HepG2 (cell line): Measurements from ENCODE around the gene NSMCE1. TPM values are rescaled to one million over a fixed set of nuclear protein-coding genes. Genes with fewer than 3 reads are reported as not detected.

Experiments
- ARID4A ChIP-seq: sonication (generic); formaldehyde crosslinking; IDR thresholded peaks from 2 replicates; pipeline ENCODE4 v1.5.0; 2020; ENCODE audit warnings: mild to moderate bottlenecking, missing genetic modification reagents, borderline replicate concordance
- ELF3 ChIP-seq: IDR thresholded peaks from 2 replicates; pipeline ENCODE4 v1.6.1; 2016; ENCODE audit warnings: missing genetic modification reagents, missing compliant biosample characterization
- FOXK2 ChIP-seq: fragments of 450-650 bp; IDR thresholded peaks from 2 replicates; pipeline ENCODE4 v1.6.1; 2016
- GTF3A ChIP-seq: sonication (generic); formaldehyde crosslinking; conservative IDR thresholded peaks from 2 replicates; pipeline ENCODE4 v1.4.0; 2020; ENCODE audit warnings: mild to moderate bottlenecking, missing genetic modification reagents
- NKX3-1 ChIP-seq: sonication (generic); formaldehyde crosslinking; IDR thresholded peaks from 2 replicates; pipeline ENCODE4 v1.5.0; 2020; ENCODE audit warnings: missing genetic modification reagents
- SAP130 ChIP-seq: IDR thresholded peaks from 2 replicates; pipeline ENCODE4 v1.6.1; 2016; ENCODE audit warnings: low read depth
- TBP ChIP-seq: sonication (generic); formaldehyde crosslinking; IDR thresholded peaks from 2 replicates; pipeline ENCODE4 v1.5.0; 2020; ENCODE audit warnings: missing genetic modification reagents
- TEAD3 ChIP-seq: optimal IDR thresholded peaks from 2 replicates; pipeline ENCODE3; 2016; ENCODE audit warnings: borderline replicate concordance
- YEATS2 ChIP-seq: sonication (generic); formaldehyde crosslinking; IDR thresholded peaks from 2 replicates; pipeline ENCODE4 v1.4.0; 2020; ENCODE audit warnings: missing genetic modification reagents, borderline replicate concordance
- YY1 ChIP-seq: IDR thresholded peaks from 2 replicates; pipeline ENCODE4 v1.6.1; 2011; ENCODE audit warnings: low read length, low read depth, moderate library complexity, mild to moderate bottlenecking; ENCODE audit not compliant: insufficient read depth, insufficient replicate concordance
- ZNF558 ChIP-seq: sonication (generic); formaldehyde crosslinking; IDR thresholded peaks from 2 replicates; pipeline ENCODE4 v1.9.0; 2022; ENCODE audit warnings: mild to moderate bottlenecking, missing genetic modification reagents, borderline replicate concordance
- ZNF891 ChIP-seq: sonication (generic); formaldehyde crosslinking; IDR thresholded peaks from 2 replicates; pipeline ENCODE4 v1.5.0; 2020; ENCODE audit warnings: mild to moderate bottlenecking, missing genetic modification reagents
- polyA plus RNA-seq, 8 experiments: library from polyadenylated mRNA; depleted of rRNA in 3 of 8; stranded (reverse) in 7 of 8; unstranded in 1 of 8; fragments of >200 nt; fragmentation: Illumina TruSeq in 4 of 8; extraction: Trizol in 4 of 8; gene quantifications; 2 replicates each; pipeline versions ENCODE4 v1.2.1 to v1.2.3, GENCODE V29; 2011 to 2016; ENCODE audit warnings: low read depth in 4 of 8, missing spikeins in 1 of 8, mixed read lengths in 1 of 8; ENCODE audit not compliant: insufficient read depth in 1 of 8
- total RNA-seq, 5 experiments: library from RNA; depleted of rRNA; stranded (reverse); fragments of >200 nt; fragmentation: Illumina TruSeq; extraction: Trizol; gene quantifications; 2 replicates each; pipeline ENCODE4 v1.2.3, GENCODE V29; 2016; ENCODE audit warnings: low read depth in 1 of 5
- TF ChIP-seq, protein P1 (sequence below): sonication (generic); formaldehyde crosslinking; IDR thresholded peaks from 2 replicates; pipeline ENCODE4 v1.4.0; 2020; ENCODE audit warnings: missing genetic modification reagents
- TF ChIP-seq, protein P2 (sequence below): sonication (generic); formaldehyde crosslinking; IDR thresholded peaks from 2 replicates; pipeline ENCODE4 v1.8.0; 2022; ENCODE audit warnings: mild to moderate bottlenecking, missing genetic modification reagents, borderline replicate concordance
- TF ChIP-seq, protein P3 (sequence below): sonication (generic); formaldehyde crosslinking; IDR thresholded peaks from 2 replicates; pipeline ENCODE4 v1.8.1; 2023; ENCODE audit warnings: missing genetic modification reagents, inconsistent platforms, borderline replicate concordance

Gene NSMCE1
- total and polyA plus RNA-seq, 2 of the 13 experiments (the other 11 are each of a cell fraction or from before 2014, with no cell fraction given), result 42.7 to 52.9 TPM

- TF ChIP-seq, protein P1, sequence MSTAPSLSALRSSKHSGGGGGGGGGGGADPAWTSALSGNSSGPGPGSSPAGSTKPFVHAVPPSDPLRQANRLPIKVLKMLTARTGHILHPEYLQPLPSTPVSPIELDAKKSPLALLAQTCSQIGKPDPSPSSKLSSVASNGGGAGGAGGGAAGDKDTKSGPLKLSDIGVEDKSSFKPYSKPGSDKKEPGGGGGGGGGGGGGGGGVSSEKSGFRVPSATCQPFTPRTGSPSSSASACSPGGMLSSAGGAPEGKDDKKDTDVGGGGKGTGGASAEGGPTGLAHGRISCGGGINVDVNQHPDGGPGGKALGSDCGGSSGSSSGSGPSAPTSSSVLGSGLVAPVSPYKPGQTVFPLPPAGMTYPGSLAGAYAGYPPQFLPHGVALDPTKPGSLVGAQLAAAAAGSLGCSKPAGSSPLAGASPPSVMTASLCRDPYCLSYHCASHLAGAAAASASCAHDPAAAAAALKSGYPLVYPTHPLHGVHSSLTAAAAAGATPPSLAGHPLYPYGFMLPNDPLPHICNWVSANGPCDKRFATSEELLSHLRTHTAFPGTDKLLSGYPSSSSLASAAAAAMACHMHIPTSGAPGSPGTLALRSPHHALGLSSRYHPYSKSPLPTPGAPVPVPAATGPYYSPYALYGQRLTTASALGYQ (CRISPR knock-in tag), result no peak
- TF ChIP-seq ELF3 (CRISPR knock-in tag) (0 out of 2 replicates have a peak, but pooled peaks have one; percentile 20), FOXK2 (no peak), YEATS2 (CRISPR knock-in tag) (0 out of 2 replicates have a peak, but pooled peaks have one; percentile 16), NKX3-1 (CRISPR knock-in tag) (no peak), ZNF891 (CRISPR knock-in tag) (no peak), ARID4A (CRISPR knock-in tag) (no peak), TEAD3 (CRISPR knock-in tag) (peak; percentile 38), YY1 (no peak), SAP130 (CRISPR knock-in tag) (0 out of 2 replicates have a peak, but pooled peaks have one; percentile 15), ZNF558 (CRISPR knock-in tag) (no peak), TBP (CRISPR knock-in tag) (no peak), GTF3A (CRISPR knock-in tag) (no peak)
- TF ChIP-seq, protein P2, sequence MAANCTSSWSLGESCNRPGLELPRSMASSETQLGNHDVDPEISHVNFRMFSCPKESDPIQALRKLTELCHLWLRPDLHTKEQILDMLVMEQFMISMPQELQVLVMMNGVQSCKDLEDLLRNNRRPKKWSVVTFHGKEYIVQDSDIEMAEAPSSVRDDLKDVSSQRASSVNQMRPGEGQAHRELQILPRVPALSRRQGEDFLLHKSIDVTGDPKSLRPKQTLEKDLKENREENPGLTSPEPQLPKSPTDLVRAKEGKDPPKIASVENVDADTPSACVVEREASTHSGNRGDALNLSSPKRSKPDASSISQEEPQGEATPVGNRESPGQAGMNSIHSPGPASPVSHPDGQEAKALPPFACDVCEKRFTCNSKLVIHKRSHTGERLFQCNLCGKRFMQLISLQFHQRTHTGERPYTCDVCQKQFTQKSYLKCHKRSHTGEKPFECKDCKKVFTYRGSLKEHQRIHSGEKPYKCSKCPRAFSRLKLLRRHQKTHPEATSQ, result no peak
- TF ChIP-seq, protein P3, sequence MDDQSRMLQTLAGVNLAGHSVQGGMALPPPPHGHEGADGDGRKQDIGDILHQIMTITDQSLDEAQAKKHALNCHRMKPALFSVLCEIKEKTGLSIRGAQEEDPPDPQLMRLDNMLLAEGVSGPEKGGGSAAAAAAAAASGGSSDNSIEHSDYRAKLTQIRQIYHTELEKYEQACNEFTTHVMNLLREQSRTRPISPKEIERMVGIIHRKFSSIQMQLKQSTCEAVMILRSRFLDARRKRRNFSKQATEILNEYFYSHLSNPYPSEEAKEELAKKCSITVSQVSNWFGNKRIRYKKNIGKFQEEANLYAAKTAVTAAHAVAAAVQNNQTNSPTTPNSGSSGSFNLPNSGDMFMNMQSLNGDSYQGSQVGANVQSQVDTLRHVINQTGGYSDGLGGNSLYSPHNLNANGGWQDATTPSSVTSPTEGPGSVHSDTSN (CRISPR knock-in tag), result no peak
These were observed 17.9 kb upstream of the NSMCE1 start (continued) for GRCh38 chr16:27286451-27286850.
